ENCODE results near the gene TRIM2.

- TF ChIP-seq CTCF (conservative IDR thresholded peaks at IDR 0.05 in 1 of 2, IDR thresholded peaks at IDR 0.05 in 1 of 2; ENCODE audit: low read depth in 1 of 2, low read length in 2 of 2): no peak
- no peak for TF ChIP-seq EZH2 (IDR thresholded peaks at IDR 0.05; ENCODE audit: low read length, missing control alignments)
Measured at GRCh38 chr4:153207027-153207426, 2.8 kb downstream of the TRIM2 start.
